Measurements from ENCODE around the gene PYGL. TPM values are rescaled to one million over a fixed set of nuclear protein-coding genes. Genes with fewer than 3 reads are reported as not detected.

Gene PYGL
- polyA plus RNA-seq, 1 donor (not counting 4 experiments of a cell fraction or from before 2014, with no cell fraction given): 331 TPM

DNA sequence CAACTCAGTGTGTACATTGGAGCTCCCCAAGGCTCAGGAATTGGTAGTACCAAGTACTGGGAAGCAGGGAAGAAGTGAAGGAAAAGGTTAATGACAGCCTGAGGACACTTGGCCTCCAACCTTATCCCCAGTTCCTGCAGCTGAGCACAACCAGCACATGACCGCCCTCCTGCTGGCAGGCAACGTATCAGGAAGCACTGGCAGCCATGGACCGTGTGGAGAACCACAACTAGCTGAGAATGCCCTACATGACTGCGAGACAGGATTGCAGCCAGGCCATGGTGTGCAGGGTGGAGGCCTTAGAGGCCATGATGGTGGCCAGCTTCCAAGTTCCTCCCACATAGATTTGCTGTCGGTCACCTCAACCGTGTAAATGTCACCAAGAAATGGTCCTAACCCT lies 26.8 kb downstream of the PYGL start:
- Histone ChIP-seq H3K4me2 (ENCODE audit: control insufficient read depth, extremely low read depth, insufficient read depth, low read depth, low read length) (no peak overlapping the region), H4K20me1 (ENCODE audit: control insufficient read depth, extremely low read depth, insufficient read depth, low read length) (no peaks in the 10 kb centered on the region), H3K79me2 (ENCODE audit: control insufficient read depth, insufficient read depth, low read length) (no peaks in the 10 kb centered on the region), H3K9me1 (ENCODE audit: control insufficient read depth, extremely low read depth, insufficient read depth, low read length) (no peaks in the 10 kb centered on the region), H3K4me1 (ENCODE audit: control insufficient read depth, extremely low read depth, insufficient read depth, low read length) (no peaks in the 10 kb centered on the region), H3K9ac (ENCODE audit: control insufficient read depth, extremely low read depth, insufficient read depth, low read length) (no peak overlapping the region), H3K4me3 (ENCODE audit: control insufficient read depth in 2 of 3, extremely low read depth in 1 of 3, insufficient read depth in 2 of 3, low read depth in 1 of 3, low read length in 3 of 3) (no peak overlapping the region), H3K27ac (ENCODE audit: control insufficient read depth, insufficient read depth, low read length) (no peak overlapping the region), H3K27me3 (ENCODE audit: control insufficient read depth, extremely low read depth, insufficient read depth, low read length) (no peaks in the 10 kb centered on the region), H2AFZ (ENCODE audit: control insufficient read depth, low read length) (no peak overlapping the region), H3K36me3 (ENCODE audit: control insufficient read depth in 2 of 2, extremely low read depth in 1 of 2, insufficient read depth in 2 of 2, low read length in 2 of 2) (peaks cover 40 to 51% of the 10 kb centered on the region in 2 experiments), H3K9me3 (ENCODE audit: control insufficient read depth, low read depth, low read length) (no peaks in the 10 kb centered on the region)
- TF ChIP-seq EZH2 (IDR thresholded peaks at IDR 0.05; ENCODE audit: low read length): no peak
- TF ChIP-seq, protein P1, sequence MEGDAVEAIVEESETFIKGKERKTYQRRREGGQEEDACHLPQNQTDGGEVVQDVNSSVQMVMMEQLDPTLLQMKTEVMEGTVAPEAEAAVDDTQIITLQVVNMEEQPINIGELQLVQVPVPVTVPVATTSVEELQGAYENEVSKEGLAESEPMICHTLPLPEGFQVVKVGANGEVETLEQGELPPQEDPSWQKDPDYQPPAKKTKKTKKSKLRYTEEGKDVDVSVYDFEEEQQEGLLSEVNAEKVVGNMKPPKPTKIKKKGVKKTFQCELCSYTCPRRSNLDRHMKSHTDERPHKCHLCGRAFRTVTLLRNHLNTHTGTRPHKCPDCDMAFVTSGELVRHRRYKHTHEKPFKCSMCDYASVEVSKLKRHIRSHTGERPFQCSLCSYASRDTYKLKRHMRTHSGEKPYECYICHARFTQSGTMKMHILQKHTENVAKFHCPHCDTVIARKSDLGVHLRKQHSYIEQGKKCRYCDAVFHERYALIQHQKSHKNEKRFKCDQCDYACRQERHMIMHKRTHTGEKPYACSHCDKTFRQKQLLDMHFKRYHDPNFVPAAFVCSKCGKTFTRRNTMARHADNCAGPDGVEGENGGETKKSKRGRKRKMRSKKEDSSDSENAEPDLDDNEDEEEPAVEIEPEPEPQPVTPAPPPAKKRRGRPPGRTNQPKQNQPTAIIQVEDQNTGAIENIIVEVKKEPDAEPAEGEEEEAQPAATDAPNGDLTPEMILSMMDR (optimal IDR thresholded peaks at IDR 0.05 in 1 of 3, IDR thresholded peaks at IDR 0.05 in 1 of 3, conservative IDR thresholded peaks at IDR 0.05 in 1 of 3; ENCODE audit: extremely low read depth in 1 of 3, insufficient read depth in 2 of 3, low read length in 3 of 3): no peak
- dilution Hi-C loops (cut with MboI; ENCODE audit: extremely low pct_ligation_motif_present, low sequenced_read_pairs): no loop called here
- FAIRE-seq (no peak), DNase-seq (ENCODE audit: low read depth, low spot score) (no peak)

DNA sequence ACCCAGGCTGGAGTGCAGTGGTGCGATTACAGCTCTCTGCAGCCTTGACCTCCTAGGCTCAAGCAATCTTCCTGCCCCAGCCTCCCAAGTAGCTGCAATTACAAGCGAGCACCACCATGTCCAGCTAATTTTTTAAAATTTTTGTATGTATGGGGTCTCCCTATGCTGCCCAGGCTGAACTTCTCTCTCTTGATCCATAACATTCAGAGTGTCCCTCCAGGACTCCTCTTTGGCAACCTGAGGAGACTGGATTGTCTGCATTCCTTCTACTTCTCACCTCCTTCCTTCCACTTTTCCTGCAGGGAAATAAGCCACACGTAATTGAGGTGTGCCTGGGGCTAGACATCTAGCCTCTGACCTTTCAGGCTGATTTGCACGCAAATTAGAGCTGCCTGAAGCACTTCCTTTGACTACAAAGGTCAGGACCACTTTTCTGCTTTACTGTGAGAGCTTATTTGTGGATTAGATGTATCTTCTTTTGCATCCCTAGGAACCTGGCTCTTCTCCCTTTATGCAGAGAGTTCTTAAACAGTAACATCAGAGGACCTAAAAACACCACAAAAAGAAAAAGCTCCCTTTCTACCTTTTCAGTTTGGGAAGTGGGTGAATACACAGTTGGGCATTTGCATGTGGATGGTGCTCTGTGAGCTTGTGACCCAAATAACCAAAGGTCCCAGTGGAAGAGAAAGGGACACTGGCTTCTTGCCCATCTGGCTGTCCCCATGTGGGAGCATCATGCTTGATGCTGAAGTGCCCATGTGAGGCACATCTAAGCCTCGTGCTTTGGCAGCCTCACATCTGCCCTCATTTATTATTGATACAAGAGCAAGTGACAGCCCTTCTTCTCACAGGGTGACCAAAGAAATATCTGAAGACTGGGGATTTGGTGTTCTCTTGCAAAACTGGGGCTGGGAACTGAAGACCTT lies 33.5 kb downstream of the PYGL start:
- no peaks in the 10 kb centered on the region for H3K9me3 ChIP-seq (ENCODE audit: control insufficient read depth, low read depth, low read length)
- H3K27ac ChIP-seq (ENCODE audit: control insufficient read depth, insufficient read depth, low read length): no peak overlapping the region
- H3K79me2 ChIP-seq (ENCODE audit: control insufficient read depth, insufficient read depth, low read length): no peaks in the 10 kb centered on the region
- FAIRE-seq (no peak), DNase-seq (ENCODE audit: low read depth, low spot score) (no peak)
- H2AFZ ChIP-seq (ENCODE audit: control insufficient read depth, low read length): no peak overlapping the region
- no peak overlapping the region for H3K4me2 ChIP-seq (ENCODE audit: control insufficient read depth, extremely low read depth, insufficient read depth, low read depth, low read length)
- no peak overlapping the region for H3K9ac ChIP-seq (ENCODE audit: control insufficient read depth, extremely low read depth, insufficient read depth, low read length)
- no peaks in the 10 kb centered on the region for H3K9me1 ChIP-seq (ENCODE audit: control insufficient read depth, extremely low read depth, insufficient read depth, low read length)
- H3K4me3 ChIP-seq (ENCODE audit: control insufficient read depth in 2 of 3, extremely low read depth in 1 of 3, insufficient read depth in 2 of 3, low read depth in 1 of 3, low read length in 3 of 3): no peak overlapping the region
- TF ChIP-seq EZH2 (IDR thresholded peaks at IDR 0.05; ENCODE audit: low read length): no peak
- TF ChIP-seq, protein P1 (optimal IDR thresholded peaks at IDR 0.05 in 1 of 3, IDR thresholded peaks at IDR 0.05 in 1 of 3, conservative IDR thresholded peaks at IDR 0.05 in 1 of 3; ENCODE audit: extremely low read depth in 1 of 3, insufficient read depth in 2 of 3, low read length in 3 of 3): no peak
- H3K27me3 ChIP-seq (ENCODE audit: control insufficient read depth, extremely low read depth, insufficient read depth, low read length): no peaks in the 10 kb centered on the region
- no peaks in the 10 kb centered on the region for H3K4me1 ChIP-seq (ENCODE audit: control insufficient read depth, extremely low read depth, insufficient read depth, low read length)
- peaks cover 38 to 67% of the 10 kb centered on the region in 2 experiments for H3K36me3 ChIP-seq (ENCODE audit: control insufficient read depth in 2 of 2, extremely low read depth in 1 of 2, insufficient read depth in 2 of 2, low read length in 2 of 2)
- H4K20me1 ChIP-seq (ENCODE audit: control insufficient read depth, extremely low read depth, insufficient read depth, low read length): no peaks in the 10 kb centered on the region
- dilution Hi-C loops (cut with MboI; ENCODE audit: extremely low pct_ligation_motif_present, low sequenced_read_pairs): no loop called here
